HG03135 (cell line): ENCODE measurements around the gene TLCD1.
"Not testable (repeated sequence)": the region's sequence is repeated elsewhere in the genome, so short reads cannot be mapped to it uniquely, and the experiment has no call there.

Experiments used
- ATAC-seq: cut with Tn5 transposase; IDR thresholded peaks from one replicate; pipeline ENCODE4 v1.9.1; 2021; ENCODE audit warnings: mild to moderate bottlenecking, moderate library complexity; ENCODE audit not compliant: unreplicated experiment

TLCD1 gene

DNA sequence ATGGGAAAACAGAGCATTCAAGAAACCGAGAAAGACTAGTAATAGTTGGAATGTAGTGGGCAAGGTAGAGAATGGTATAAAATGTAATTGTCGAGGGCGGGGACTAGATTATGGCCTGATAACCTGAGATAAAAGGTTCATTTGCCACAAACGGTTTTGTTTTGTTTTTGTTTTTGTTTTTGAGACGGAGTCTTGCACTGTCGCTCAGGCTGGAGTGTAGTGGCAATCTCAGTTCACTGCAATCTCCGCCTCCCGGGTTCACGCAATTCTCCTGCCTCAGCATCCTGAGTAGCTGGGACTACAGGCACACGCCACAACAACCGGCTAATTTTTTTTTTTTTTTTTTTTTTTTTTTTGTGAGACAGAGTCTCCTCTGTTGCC is 3.9 kb upstream of the TLCD1 start:
- ATAC-seq, result no peak

- peak; percentile 34 for ATAC-seq
Observed at GRCh38 chr17:28728364-28729200, 2.5 kb upstream of the TLCD1 start, which contains the start of gene NEK8. TSS of gene NEK8 (plus strand) at chr17:28728788. CDS start at chr17:28728814, 26 bp downstream.

DNA sequence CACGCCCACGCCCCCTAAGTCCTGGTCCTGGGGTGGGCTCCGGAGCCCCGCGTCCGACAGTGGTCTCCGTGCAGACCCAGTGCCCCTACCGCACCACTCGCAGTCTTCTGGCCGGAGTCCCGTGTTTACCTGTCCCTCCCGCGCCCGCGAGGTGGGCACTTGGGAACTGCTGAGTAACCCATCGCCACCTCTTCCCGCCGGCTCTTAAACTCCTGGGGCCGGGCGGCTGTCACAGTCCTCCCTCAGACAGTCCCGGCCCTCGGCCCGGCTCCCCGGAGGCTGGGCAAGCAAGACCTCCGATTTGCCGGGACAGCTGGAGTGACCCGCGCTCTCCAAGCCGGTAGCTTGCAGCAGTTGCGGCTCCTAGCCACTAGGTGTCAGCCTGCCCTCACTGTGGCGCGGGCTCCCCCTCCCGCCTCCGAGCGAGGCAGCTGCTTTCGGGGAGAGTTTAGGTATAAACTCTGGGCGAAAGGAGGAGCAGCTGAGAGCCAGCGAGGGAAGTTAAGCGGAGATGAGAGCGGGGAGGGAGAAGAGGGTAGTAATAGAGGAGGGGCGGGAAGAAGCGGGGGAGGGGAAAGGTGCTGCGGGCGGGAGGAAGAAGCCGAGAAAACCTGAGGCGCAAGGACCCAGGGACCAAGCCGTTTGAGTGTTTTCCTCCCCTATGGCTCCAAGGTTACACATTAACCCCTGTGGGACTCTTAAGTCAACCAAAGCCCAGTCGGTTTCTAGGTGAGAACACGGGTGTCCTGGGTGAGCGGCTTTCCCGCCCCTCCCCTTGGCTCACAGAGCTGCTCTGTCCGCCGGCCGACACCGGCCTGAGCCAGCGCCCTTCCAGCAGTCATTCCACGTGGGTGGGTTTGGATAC is 826 bp upstream of the TLCD1 start:
- ATAC-seq, result peak; percentile 35

- no peak for ATAC-seq
Observed at GRCh38 chr17:28725660-28726225, 290 bp downstream of the TLCD1 start.

DNA sequence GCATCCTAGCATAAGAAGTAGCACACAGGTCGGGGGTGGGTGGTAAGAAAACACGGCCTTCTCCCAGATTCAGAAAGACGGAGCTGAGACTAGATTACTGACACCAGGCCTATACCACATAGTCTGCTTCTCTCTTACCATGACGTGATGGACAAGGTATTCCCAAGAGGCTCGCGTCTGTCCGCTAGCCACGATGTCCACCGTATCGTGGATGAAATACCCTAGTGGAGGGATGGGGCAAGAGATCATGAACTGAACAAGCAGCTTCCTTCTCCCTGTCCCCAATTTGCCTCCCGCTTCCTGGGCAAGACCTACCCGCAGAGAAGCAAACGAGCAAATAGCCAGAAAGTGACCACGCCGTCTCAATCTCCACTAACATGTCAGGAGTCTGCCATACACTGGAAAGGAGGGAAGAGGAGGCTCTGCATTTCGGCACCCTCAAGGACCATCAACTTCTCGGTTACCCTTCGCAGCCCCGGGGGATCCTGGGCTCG is 820 bp downstream of the TLCD1 start:
- ATAC-seq, result no peak

DNA sequence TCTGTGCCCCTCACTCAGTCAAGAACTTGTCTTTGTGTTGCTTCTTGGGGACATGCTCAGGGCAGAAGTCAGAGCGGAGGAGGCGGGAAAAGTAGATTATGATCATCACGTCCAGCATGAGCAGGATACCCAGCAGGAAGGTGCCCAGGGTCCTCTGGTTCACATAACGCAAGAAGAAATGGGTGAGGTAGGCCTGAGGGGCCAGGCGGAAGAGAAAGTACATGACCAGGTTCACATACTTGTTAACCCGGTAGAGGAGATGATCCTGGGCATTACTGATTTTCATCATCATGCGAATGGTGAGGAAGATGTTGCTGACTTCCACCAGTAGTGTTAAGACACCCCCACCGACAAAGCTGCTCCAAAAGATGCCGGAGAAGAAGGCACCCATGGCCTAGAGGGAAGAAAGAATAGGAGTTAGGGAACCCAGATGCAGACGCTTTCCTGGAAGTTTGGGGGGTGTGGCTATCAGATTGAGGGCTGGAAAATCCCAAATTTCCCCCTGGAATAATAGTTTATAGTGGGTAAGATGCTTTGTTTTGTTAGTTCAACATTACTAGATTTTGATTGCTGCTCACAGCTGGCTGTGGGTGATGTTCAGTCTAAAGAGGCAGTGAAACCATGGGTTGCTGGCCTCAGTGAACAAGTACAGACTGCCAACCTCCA is 1.4 kb downstream of the TLCD1 start:
- no peak for ATAC-seq

GRCh38 chr17:28723836-28724499 is 2.1 kb downstream of the TLCD1 start:
- ATAC-seq, result not testable (repeated sequence)

DNA sequence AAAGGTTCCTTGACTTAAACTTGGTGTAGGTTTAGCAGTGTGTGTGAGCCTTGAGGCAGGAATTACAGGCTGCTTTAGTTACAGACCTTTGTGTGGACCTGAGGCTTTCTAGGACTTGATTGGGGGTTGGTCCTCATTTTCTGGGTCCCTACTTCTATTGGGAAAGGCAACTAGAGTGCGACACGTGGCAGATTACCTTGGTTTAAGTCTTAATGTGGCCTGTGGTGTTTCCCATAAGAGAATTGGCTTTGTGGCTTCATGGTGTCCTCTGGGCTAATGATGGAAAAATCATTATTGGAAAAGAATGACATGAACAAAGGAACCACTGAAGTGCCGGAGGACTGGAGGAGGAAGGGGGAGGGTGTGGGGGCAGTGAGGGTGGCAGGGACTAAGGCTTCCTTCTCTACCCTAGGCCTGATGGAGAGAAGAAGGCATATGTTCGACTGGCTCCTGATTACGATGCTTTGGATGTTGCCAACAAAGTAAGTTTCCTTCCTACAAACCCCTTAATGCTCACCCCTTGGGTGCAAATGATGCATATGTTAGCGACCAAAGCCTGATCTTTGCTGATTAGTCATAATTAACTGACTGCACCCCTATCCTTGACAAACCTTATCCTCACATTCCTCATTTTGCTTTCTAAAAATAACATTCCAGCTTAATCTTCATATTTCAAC is 2.7 kb downstream of the TLCD1 start:
- ATAC-seq, result no peak

GRCh38 chr17:28722417-28723158 is 3.4 kb downstream of the TLCD1 start:
- no peak for ATAC-seq

DNA sequence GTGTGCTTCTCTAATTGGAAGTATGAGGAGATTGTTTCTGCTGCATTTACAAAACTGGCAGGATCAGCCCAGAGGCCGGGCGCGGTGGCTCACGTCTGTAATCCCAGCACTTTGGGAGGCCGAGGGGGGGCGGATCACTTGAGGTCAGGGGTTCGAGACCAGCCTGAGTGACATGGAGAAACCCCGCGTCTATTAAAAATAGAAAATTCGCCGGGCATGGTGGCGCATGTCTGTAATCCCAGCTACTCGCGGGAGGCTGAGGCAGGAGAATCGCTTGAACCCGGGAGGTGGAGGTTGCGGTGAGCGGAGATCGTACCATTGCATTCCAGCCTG is 5.1 kb downstream of the TLCD1 start:
- ATAC-seq, result not testable (repeated sequence)

DNA sequence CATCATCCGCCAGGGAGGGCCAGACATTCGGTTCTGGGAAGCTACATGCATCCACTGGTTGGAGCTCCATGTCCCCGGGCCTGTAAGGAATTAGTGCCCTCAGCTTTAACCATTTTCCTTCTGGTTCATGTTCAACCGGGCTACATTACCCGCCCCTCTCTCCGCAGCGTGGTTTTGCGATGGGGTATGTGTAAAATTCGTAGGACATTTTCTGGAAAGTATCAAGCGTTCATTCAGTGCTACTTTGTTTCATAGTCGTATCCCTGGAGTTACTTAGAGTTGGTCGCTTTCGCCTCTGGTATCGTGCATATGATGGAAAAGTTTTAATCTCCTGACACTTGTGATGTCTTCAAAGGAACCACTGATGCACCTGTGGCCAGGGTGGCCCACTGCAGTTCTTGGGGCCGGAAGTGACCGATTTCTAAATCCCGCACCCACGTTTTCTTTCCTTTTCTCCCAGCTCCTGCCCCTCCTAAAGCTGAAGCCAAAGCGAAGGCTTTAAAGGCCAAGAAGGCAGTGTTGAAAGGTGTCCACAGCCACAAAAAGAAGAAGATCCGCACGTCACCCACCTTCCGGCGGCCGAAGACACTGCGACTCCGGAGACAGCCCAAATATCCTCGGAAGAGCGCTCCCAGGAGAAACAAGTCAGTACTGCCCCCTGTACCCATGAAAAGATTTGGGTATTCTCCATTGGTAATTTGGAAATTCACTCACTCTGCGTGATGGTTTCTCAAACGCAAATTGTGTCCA is 5.6 kb downstream of the TLCD1 start:
- ATAC-seq, result no peak

GRCh38 chr17:28719021-28719433 is 7.0 kb downstream of the TLCD1 start:
- no peak for ATAC-seq

DNA sequence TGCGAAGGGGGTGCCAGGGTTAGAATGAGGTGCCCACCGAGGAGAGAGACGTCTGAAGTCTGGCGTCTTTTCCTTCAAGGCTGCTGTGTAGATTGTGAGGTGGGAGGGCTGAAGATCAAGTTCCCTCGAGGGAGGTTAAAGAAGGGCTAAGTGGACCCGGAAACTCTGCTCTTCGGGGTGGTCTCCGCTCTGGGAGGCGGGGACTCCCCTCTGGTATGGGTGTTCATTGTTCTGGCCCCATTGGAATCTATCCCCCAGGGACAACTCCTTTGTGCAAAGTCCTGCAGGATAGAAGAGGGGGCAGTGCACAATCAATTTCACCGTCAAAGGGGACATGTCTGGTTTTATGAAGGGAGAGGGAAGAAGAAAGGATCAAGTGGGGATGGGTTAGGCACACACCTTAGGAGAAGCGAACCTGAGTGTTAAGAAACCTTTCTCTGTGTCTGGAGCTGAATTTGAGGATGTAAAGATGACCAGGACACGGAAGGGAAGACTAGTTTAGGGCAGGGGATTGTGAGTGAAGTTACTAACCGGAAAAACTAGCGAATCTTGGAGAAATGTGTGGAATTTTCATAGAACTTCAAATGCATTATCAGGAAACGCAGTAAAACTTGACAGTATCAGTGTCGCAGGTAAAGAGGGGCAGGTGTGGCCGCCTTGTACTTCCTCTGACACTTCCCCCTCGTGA is 7.6 kb downstream of the TLCD1 start:
- ATAC-seq, result no peak

DNA sequence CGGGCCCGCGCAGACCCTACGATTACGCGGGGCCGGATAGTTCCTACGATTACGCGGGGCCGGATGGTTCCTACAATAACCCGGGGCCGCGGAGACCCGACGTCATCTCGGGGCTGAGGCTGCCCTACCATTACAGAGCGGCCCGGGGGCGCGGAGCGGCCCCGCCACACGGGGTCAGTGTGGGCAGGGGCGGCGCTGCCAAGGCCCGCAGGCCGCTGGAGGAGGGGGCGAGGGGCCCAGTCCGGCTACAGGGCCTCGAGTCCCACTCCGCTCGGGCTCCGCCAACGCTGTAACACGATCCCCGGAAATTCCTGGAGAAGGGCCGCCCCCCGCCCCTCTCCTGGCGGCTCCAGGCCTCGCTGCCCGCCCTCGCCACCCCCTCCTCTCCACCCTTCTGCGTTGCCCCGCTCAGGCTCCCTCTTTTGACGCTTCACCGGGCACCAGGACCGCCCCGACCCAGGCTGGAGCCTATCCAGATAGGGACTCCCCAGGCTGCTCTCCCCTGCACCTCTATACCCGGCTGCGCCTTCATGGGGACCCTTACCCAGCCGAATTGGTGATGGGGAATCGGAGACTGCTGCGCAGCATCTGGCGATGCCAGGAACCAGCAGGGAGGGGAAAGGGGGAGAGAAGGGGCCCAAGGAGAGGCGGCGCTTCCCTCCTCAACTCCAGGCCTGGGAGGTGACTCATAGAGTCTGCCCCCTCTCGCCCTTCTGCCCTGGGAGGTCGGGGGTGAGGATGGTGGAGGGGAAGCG is 8.3 kb downstream of the TLCD1 start, which contains the start of gene RAB34:
TSS of gene RAB34 (minus strand) at position 291 of the 755 bp plus-strand sequence. CDS start 602 bp downstream, outside the sequence.
- ATAC-seq, result no peak

DNA sequence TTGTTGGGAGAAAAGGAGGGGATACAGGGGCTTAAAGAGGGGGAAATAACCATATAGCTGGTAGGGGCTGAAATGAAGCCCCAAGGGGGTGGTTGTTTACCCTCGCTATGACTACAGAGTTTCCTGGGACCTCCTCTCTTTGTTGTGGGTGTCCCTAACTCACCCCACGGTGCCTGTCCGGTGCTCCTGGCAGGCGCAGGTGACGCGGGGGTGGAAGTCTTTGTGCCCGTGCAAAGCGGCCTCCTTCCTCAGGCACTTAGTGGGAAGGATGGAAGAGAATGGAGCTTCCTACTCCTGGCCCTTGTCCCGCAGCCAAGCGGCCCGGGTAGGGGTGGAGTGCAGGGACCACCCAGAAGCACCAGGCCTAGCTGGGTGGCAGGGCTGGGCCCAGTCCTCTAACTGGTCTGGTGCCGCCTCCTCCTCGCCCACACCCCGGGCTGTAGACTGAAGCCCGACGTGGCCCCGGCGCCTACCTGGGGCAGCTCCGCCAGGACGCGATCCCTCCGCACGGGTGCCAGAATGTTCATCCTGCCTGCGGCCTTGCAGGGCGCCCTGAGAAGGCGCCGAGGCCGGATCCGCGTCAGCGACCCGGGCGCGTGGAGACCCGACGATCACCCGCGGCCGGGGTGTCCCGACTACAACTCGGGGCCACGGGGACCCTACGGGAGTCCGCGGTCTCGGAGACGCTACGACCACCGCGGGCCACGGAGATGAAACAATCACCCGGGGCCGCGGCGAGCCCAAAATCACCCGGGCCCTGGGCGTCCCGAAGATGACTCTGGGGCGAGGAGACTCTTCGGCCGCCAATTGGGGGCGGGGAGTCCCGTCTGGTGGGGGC is 9.1 kb downstream of the TLCD1 start:
- ATAC-seq, result no peak

GRCh38 chr17:28715217-28715616 is 10.8 kb downstream of the TLCD1 start:
- ATAC-seq, result no peak
